Activated CD4-positive, alpha-beta T cell treated with anti-CD3 and anti-CD28 coated beads, Interleukin-2, amount 10 ng/mL, durations not matched to agents 7 days and 5 days (primary cell): ENCODE results near the gene PCCA. TPM values are rescaled to one million over a fixed set of nuclear protein-coding genes. Genes with fewer than 3 reads are reported as not detected.

ENCODE experiments used
- CTCF ChIA-PET: fragments of 350-600 bp; sonication (Branson Sonifier 250); formaldehyde crosslinking; loops from one replicate; lab custom pipeline; 2021; ENCODE audit warnings: antibody characterized with exemption; lab: Charles Lee
- POLR2A ChIA-PET: fragments of 350-600 bp; sonication (Branson Sonifier 250); formaldehyde crosslinking; loops from one replicate; lab custom pipeline; 2021; ENCODE audit warnings: antibody characterized with exemption; lab: Charles Lee
- DNase-seq: peaks from one replicate; pipeline ENCODE4 v3.0.0-alpha.2; 2020
- H3K27ac Mint-ChIP-seq: one replicate; pipeline ENCODE4 v1.8.0; 2021; ENCODE audit warnings: mild to moderate bottlenecking, moderate library complexity, mixed read lengths
- H3K27me3 Mint-ChIP-seq: one replicate; pipeline ENCODE4 v1.8.0; 2021; ENCODE audit warnings: mixed read lengths
- H3K36me3 Mint-ChIP-seq: one replicate; pipeline ENCODE4 v1.8.0; 2021; ENCODE audit warnings: low read depth, mixed read lengths
- H3K4me1 Mint-ChIP-seq: one replicate; pipeline ENCODE4 v1.8.0; 2021; ENCODE audit warnings: mixed read lengths
- H3K4me3 Mint-ChIP-seq: one replicate; pipeline ENCODE4 v1.8.0; 2021; ENCODE audit warnings: mild to moderate bottlenecking, moderate library complexity, mixed read lengths
- H3K9me3 Mint-ChIP-seq: one replicate; pipeline ENCODE4 v1.8.0; 2021; ENCODE audit warnings: mixed read lengths
- total RNA-seq, 2 experiments: library from RNA; stranded (reverse); gene quantifications; one replicate each; pipeline ENCODE4 v1.2.3, GENCODE V29; 2021

PCCA gene
- total RNA-seq, 2 experiments from 2014 or later, result 8.6 to 8.9 TPM

- POLR2A ChIA-PET, result no interaction called here
- Mint-ChIP-seq H3K4me3 (no peak overlapping the region), H3K9me3 (peaks cover 4% of the 10 kb centered on the region), H3K36me3 (no peaks in the 10 kb centered on the region), H3K4me1 (peaks cover 8% of the 10 kb centered on the region), H3K27me3 (no peaks in the 10 kb centered on the region), H3K27ac (no peak overlapping the region)
- CTCF ChIA-PET, result interaction anchor here (0.6 kb wide), 1 partner anchor 33 kb away, joined by 3 read pairs; no protein-coding TSS in a partner anchor
- DNase-seq, result no peak
Observed at GRCh38 chr13:100451923-100452322, 363.0 kb downstream of the PCCA start.

DNA sequence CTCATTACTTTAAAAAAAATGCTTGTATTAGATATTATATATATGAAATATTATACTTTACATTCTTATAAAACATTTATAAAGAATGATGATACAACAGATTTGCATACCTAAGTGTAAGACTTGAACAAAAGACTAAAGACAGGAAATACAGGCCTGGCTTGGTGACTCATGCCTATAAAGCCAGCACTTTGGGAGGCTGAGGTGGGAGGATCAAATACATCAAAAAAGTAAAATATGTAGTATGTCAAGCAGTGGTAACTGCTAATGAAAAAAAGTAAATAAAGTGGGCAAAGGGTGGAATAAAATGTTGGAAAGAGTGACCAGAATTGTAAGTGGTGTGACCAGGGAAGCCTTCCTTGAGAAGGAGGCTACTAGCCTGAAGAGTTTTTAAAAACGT is 366.0 kb downstream of the PCCA start:
- ChIA-PET POLR2A (no interaction called here), CTCF (no interaction called here)
- H3K36me3 Mint-ChIP-seq, result no peaks in the 10 kb centered on the region
- peaks cover 8% of the 10 kb centered on the region for H3K4me1 Mint-ChIP-seq
- no peak overlapping the region for H3K27ac Mint-ChIP-seq
- DNase-seq, result no peak
- H3K9me3 Mint-ChIP-seq, result peaks cover 2% of the 10 kb centered on the region
- H3K4me3 Mint-ChIP-seq, result no peak overlapping the region
- no peaks in the 10 kb centered on the region for H3K27me3 Mint-ChIP-seq

DNA sequence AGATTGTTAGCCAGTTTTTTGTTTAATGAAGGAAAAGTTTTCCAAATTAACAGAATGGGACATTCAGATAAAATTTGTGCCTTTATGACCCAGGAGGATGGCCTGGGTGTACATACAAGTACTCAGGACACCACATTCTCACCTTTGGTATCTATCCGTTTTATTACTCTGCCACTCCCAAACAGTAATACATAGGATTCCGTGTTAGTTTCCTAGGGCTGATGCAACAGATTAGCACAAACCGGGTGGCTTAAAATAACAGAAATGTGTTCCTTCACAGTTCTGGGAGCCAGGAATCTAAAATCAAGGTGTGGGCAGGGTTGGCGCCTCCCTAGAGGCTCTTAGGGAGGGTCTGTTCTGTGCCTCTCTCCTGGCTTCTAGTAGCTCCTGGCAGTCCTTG is 369.8 kb downstream of the PCCA start:
- Mint-ChIP-seq H3K27me3 (no peaks in the 10 kb centered on the region), H3K36me3 (no peaks in the 10 kb centered on the region), H3K4me1 (peaks cover 8% of the 10 kb centered on the region), H3K27ac (no peak overlapping the region), H3K9me3 (peaks cover 2% of the 10 kb centered on the region), H3K4me3 (no peak overlapping the region)
- ChIA-PET POLR2A (no interaction called here), CTCF (no interaction called here)
- DNase-seq, result no peak

GRCh38 chr13:100459747-100460146 is 370.9 kb downstream of the PCCA start:
- H3K36me3 Mint-ChIP-seq, result no peaks in the 10 kb centered on the region
- ChIA-PET CTCF (interaction anchor here (1.2 kb wide), 1 partner anchor 31 kb away, joined by 5 read pairs; no protein-coding TSS in a partner anchor), POLR2A (no interaction called here)
- no peak for DNase-seq
- peaks cover 2% of the 10 kb centered on the region for H3K9me3 Mint-ChIP-seq
- H3K27me3 Mint-ChIP-seq, result no peaks in the 10 kb centered on the region
- H3K4me3 Mint-ChIP-seq, result no peak overlapping the region
- H3K27ac Mint-ChIP-seq, result no peak overlapping the region
- H3K4me1 Mint-ChIP-seq, result peaks cover 5% of the 10 kb centered on the region

DNA sequence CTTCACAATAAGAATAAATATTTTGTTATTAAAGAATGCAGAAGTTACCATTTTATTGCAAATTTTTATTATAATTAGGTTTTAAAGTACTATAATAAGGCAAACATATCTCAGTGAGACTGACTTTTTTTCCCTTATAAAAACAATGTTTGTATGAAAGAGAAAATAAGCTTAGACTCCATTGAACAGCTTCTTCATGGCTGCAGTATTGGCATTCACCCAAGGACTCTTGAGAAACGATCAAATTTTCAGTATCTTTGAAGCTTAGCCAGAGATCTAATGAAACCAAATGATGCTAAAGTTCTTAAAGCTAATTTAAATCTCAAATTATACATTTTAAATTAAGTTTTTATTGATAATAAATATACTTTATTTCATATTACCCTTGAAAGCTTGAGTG is 371.4 kb downstream of the PCCA start:
- Mint-ChIP-seq H3K4me1 (no peaks in the 10 kb centered on the region), H3K27me3 (no peaks in the 10 kb centered on the region), H3K9me3 (peaks cover 2% of the 10 kb centered on the region), H3K27ac (no peak overlapping the region), H3K36me3 (no peaks in the 10 kb centered on the region), H3K4me3 (no peak overlapping the region)
- POLR2A ChIA-PET, result no interaction called here
- DNase-seq, result no peak
- CTCF ChIA-PET, result interaction anchor here (1.2 kb wide), 1 partner anchor 30 kb away, joined by 5 read pairs; no protein-coding TSS in a partner anchor

- Mint-ChIP-seq H3K4me3 (no peak overlapping the region), H3K4me1 (no peaks in the 10 kb centered on the region), H3K27ac (no peak overlapping the region), H3K36me3 (no peaks in the 10 kb centered on the region), H3K27me3 (no peaks in the 10 kb centered on the region), H3K9me3 (peaks cover 2% of the 10 kb centered on the region)
- CTCF ChIA-PET, result interaction anchor here (1.2 kb wide), 1 partner anchor 30 kb away, joined by 5 read pairs; no protein-coding TSS in a partner anchor
- DNase-seq, result no peak
- POLR2A ChIA-PET, result no interaction called here
Observed at GRCh38 chr13:100460791-100461190, 371.9 kb downstream of the PCCA start.

DNA sequence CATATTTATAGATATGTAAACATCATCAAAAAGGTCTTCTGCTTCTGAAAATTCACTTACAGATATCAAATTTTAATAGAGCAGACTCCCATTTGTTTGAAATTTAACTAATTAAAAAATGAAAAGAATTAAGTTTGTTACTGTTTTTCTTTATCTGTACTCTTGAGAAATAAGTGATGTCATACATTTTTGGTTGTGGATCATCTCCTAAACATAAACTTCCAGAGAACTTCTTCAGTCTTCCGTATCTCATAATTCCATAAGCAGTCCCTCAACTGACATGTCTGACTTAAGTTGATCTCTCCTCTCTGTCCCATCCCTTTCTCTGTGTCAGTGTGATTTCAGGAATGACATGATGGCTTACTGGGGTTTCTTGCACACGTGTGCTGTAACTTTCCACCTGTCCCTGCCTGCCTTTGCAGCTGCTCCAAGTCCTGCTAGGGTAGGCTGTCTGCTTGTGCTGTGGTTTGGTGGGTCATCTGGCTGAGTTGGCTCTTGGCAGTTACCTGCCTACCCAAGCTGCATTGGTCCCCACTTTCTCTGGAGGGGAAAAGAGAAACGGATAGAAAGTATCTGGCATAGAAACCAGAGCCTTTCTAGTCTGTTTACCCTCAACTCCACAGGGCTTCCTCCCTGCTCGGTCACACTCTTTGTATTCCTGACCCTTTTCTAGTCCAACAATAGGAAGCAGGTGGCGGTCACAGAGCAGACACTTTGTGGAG is 372.6 kb downstream of the PCCA start:
- ChIA-PET CTCF (no interaction called here), POLR2A (no interaction called here)
- DNase-seq, result no peak
- Mint-ChIP-seq H3K4me3 (no peak overlapping the region), H3K27ac (no peak overlapping the region), H3K36me3 (no peaks in the 10 kb centered on the region), H3K9me3 (no peaks in the 10 kb centered on the region), H3K4me1 (no peaks in the 10 kb centered on the region), H3K27me3 (no peaks in the 10 kb centered on the region)

GRCh38 chr13:100464006-100464405 is 375.1 kb downstream of the PCCA start:
- no peak for DNase-seq
- H3K36me3 Mint-ChIP-seq, result no peaks in the 10 kb centered on the region
- H3K27me3 Mint-ChIP-seq, result no peaks in the 10 kb centered on the region
- H3K9me3 Mint-ChIP-seq, result no peaks in the 10 kb centered on the region
- CTCF ChIA-PET, result no interaction called here
- no peak overlapping the region for H3K27ac Mint-ChIP-seq
- no peaks in the 10 kb centered on the region for H3K4me1 Mint-ChIP-seq
- POLR2A ChIA-PET, result no interaction called here
- H3K4me3 Mint-ChIP-seq, result no peak overlapping the region

GRCh38 chr13:100465558-100465957 is 376.7 kb downstream of the PCCA start:
- Mint-ChIP-seq H3K9me3 (no peaks in the 10 kb centered on the region), H3K4me3 (no peak overlapping the region), H3K27me3 (no peaks in the 10 kb centered on the region), H3K4me1 (peaks cover 4% of the 10 kb centered on the region), H3K27ac (no peak overlapping the region), H3K36me3 (no peaks in the 10 kb centered on the region)
- no peak for DNase-seq
- ChIA-PET POLR2A (no interaction called here), CTCF (no interaction called here)

- POLR2A ChIA-PET, result no interaction called here
Observed at GRCh38 chr13:100470866-100471505, 382.1 kb downstream of the PCCA start.

GRCh38 chr13:100473087-100473486 is 384.2 kb downstream of the PCCA start:
- Mint-ChIP-seq H3K9me3 (no peaks in the 10 kb centered on the region), H3K4me3 (no peak overlapping the region), H3K27me3 (no peaks in the 10 kb centered on the region), H3K36me3 (no peaks in the 10 kb centered on the region), H3K27ac (no peak overlapping the region), H3K4me1 (peaks cover 9% of the 10 kb centered on the region)
- POLR2A ChIA-PET, result no interaction called here
- CTCF ChIA-PET, result interaction anchor here (0.7 to 1.2 kb wide), 2 partner anchors 36 to 1820 kb away, joined by 3 to 4 read pairs; no protein-coding TSS in a partner anchor
- no peak for DNase-seq

More at GRCh38 chr13:100470866-100471505, 382.1 kb downstream of the PCCA start:
- H3K27ac Mint-ChIP-seq, result no peak overlapping the region
- H3K4me3 Mint-ChIP-seq, result no peak overlapping the region
- CTCF ChIA-PET, result no interaction called here
- peaks cover 9% of the 10 kb centered on the region for H3K4me1 Mint-ChIP-seq
- no peaks in the 10 kb centered on the region for H3K27me3 Mint-ChIP-seq
- H3K9me3 Mint-ChIP-seq, result no peaks in the 10 kb centered on the region
- no peak for DNase-seq
- no peaks in the 10 kb centered on the region for H3K36me3 Mint-ChIP-seq

DNA sequence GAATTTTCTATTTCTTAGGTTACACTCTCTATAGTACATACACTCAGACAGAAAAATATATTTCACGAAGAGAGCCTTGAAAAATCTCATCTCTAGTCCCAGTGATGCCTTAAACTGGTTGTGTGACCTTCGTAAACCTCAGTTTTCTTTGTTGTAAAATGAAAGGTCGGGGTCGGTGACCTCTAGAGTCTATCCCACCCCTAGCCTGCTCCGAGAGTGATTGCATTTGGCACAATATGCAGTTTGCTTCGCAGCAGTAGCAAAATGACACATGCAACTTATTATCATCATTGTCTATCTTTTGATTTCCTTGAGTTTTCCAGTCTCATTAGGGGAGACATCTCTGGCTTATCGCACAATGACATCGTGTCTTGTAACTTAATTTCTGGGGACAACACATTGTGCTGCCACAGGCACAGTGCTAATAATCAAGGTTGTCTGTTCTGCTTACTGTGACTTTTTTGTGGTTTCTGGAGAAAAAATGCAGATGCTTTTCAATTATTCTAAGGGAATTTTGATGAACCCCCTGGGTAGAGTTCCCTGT is 384.7 kb downstream of the PCCA start:
- no peak for DNase-seq
- ChIA-PET CTCF (interaction anchor here (1.2 kb wide), 1 partner anchor 36 kb away, joined by 3 read pairs; no protein-coding TSS in a partner anchor), POLR2A (no interaction called here)
- no peaks in the 10 kb centered on the region for H3K27me3 Mint-ChIP-seq
- H3K4me3 Mint-ChIP-seq, result no peak overlapping the region
- H3K9me3 Mint-ChIP-seq, result no peaks in the 10 kb centered on the region
- no peak overlapping the region for H3K27ac Mint-ChIP-seq
- H3K4me1 Mint-ChIP-seq, result peaks cover 9% of the 10 kb centered on the region
- no peaks in the 10 kb centered on the region for H3K36me3 Mint-ChIP-seq

DNA sequence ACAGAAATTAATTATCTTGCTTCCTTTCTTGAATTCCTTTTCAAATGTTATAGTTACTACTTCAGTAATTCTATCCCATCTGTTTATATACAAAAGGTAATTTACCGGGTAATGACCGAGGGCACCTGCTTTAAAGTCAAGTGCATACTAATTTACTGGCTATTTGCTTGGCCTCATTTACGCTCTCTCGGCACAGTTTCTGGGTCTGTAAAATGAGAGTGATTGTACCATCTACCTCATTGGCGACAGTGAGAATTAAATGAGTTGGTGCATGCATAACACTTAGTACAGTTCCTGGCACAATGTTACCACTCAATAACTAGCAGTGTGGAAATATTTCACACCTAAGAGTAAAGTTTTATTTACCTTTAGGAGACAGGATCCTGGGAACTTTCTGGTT is 388.1 kb downstream of the PCCA start:
- no peak overlapping the region for H3K4me3 Mint-ChIP-seq
- CTCF ChIA-PET, result no interaction called here

More for the DNA sequence above, 388.1 kb downstream of the PCCA start:
- no peaks in the 10 kb centered on the region for H3K27me3 Mint-ChIP-seq
- POLR2A ChIA-PET, result no interaction called here
- no peaks in the 10 kb centered on the region for H3K36me3 Mint-ChIP-seq
- no peak overlapping the region for H3K27ac Mint-ChIP-seq
- DNase-seq, result no peak
- no peaks in the 10 kb centered on the region for H3K4me1 Mint-ChIP-seq
- no peaks in the 10 kb centered on the region for H3K9me3 Mint-ChIP-seq
